ENCODE data around the gene TMEM250. TPM values are rescaled to one million over a fixed set of nuclear protein-coding genes. Genes with fewer than 3 reads are reported as not detected.

The TMEM250 gene
- total RNA-seq, 4 donors from 2014 or later: 52.3 to 62.9 (median 55.1) TPM

- peak; percentile 90 to 99 for DNase-seq (ENCODE audit: low spot score in 2 of 2)
- no peak overlapping the region for H3K4me3 ChIP-seq (ENCODE audit: low read depth, poor library complexity, severe bottlenecking)
- intact Hi-C loops (cut with DNase I; ENCODE audit: low total_unique reads): no loop called here
- WGBS, 2 donors: 0 to 2% methylated on average over 23 to 47 of the region's 48 CpGs
- TF ChIP-seq POLR2A (IDR thresholded peaks at IDR 0.05): no peak
- TF ChIP-seq, protein P1, sequence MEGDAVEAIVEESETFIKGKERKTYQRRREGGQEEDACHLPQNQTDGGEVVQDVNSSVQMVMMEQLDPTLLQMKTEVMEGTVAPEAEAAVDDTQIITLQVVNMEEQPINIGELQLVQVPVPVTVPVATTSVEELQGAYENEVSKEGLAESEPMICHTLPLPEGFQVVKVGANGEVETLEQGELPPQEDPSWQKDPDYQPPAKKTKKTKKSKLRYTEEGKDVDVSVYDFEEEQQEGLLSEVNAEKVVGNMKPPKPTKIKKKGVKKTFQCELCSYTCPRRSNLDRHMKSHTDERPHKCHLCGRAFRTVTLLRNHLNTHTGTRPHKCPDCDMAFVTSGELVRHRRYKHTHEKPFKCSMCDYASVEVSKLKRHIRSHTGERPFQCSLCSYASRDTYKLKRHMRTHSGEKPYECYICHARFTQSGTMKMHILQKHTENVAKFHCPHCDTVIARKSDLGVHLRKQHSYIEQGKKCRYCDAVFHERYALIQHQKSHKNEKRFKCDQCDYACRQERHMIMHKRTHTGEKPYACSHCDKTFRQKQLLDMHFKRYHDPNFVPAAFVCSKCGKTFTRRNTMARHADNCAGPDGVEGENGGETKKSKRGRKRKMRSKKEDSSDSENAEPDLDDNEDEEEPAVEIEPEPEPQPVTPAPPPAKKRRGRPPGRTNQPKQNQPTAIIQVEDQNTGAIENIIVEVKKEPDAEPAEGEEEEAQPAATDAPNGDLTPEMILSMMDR (IDR thresholded peaks at IDR 0.05): no peak
Observed at GRCh38 chr9:136109351-136110081, 9.2 kb downstream of the TMEM250 start.

DNA sequence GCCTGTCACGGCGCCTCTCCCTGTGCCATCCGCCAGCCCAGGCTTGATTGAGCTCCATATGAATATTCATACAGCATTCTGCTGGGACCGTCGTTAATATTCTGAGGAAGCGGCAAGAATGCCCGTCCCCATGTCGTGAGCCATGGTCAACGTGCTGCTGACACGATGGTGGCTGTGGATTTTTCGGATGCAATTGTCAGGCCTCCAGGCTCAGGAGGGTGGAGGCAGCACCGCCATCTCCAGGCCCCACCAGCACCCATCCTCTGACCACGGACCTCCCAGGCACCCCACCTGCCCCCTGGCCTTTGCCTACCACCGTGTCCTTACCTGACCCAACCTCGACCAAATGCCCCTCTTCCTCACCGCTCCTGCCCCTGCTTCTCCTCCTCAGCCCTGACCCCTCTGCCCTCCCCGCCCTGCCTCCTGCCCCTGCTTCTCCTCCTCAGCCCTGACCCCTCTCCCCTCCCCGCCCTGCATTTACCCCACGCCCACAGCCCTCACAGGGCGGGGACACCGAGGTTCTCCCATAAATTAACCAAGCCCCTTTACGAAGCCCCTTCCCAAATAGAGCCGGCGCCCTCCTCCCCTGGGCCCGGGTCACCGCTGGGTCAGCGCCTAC, 9.9 kb downstream of the TMEM250 start:
- no peak overlapping the region for H3K4me3 ChIP-seq (ENCODE audit: low read depth, poor library complexity, severe bottlenecking)
- TF ChIP-seq, protein P1 (IDR thresholded peaks at IDR 0.05): no peak
- no peak for TF ChIP-seq POLR2A (IDR thresholded peaks at IDR 0.05)
- WGBS, 2 donors: 48 to 63% methylated on average over 27 of the region's 27 CpGs
- intact Hi-C loops (cut with DNase I; ENCODE audit: low total_unique reads): no loop called here
- no peak for DNase-seq (ENCODE audit: low spot score in 2 of 2)

GRCh38 chr9:136107953-136108647, 10.6 kb downstream of the TMEM250 start:
- no peak overlapping the region for H3K4me3 ChIP-seq (ENCODE audit: low read depth, poor library complexity, severe bottlenecking)
- WGBS, 2 donors: 57 to 61% methylated on average over 22 to 26 of the region's 29 CpGs
- TF ChIP-seq, protein P1 (IDR thresholded peaks at IDR 0.05): no peak
- TF ChIP-seq POLR2A (IDR thresholded peaks at IDR 0.05): no peak
- peak; percentile 83 to 94 for DNase-seq (ENCODE audit: low spot score in 2 of 2)
- intact Hi-C loops (cut with DNase I; ENCODE audit: low total_unique reads): no loop called here

- intact Hi-C loops (cut with DNase I; ENCODE audit: low total_unique reads): no loop called here
- TF ChIP-seq, protein P1 (IDR thresholded peaks at IDR 0.05): no peak
- no peak for TF ChIP-seq POLR2A (IDR thresholded peaks at IDR 0.05)
- DNase-seq (ENCODE audit: low spot score in 2 of 2): no peak
- 46 to 47% methylated on average over 16 to 27 of the region's 29 CpGs for WGBS, 2 donors
- H3K4me3 ChIP-seq (ENCODE audit: low read depth, poor library complexity, severe bottlenecking): no peak overlapping the region
Observed at GRCh38 chr9:136107155-136107952, 11.3 kb downstream of the TMEM250 start.

GRCh38 chr9:136105398-136106135, 13.1 kb downstream of the TMEM250 start:
- no peak for DNase-seq (ENCODE audit: low spot score in 2 of 2)
- no peak overlapping the region for H3K4me3 ChIP-seq (ENCODE audit: low read depth, poor library complexity, severe bottlenecking)
- intact Hi-C loops (cut with DNase I; ENCODE audit: low total_unique reads): no loop called here
- TF ChIP-seq, protein P1 (IDR thresholded peaks at IDR 0.05): no peak
- no peak for TF ChIP-seq POLR2A (IDR thresholded peaks at IDR 0.05)
- 26 to 31% methylated on average over 17 of the region's 17 CpGs for WGBS, 2 donors
